K562 (cell line): ENCODE results near the gene CD300LD. TPM values are rescaled to one million over a fixed set of nuclear protein-coding genes. Genes with fewer than 3 reads are reported as not detected.

Experiments
- ATAC-seq: fragments of 200-7000 bp; cut with Tn5 transposase; 3 replicates; pipeline ENCODE4 v1.9.1; 2020; ENCODE audit warnings: moderate library complexity
- Bru-seq: library from RNA; stranded (reverse); fragments of 400-500 nt; gene quantifications from one replicate; lab custom pipeline; 2021; lab: Mats Ljungman, UMichigan
- BruChase-seq, 2 experiments: library from RNA; stranded (reverse); fragments of 400-500 nt; gene quantifications; one replicate each; lab custom pipeline; 2021; lab: Mats Ljungman, UMichigan
- BruUV-seq: library from RNA; stranded (reverse); fragments of 400-500 nt; replicated peaks from 2 replicates; lab custom pipeline; 2021; lab: Mats Ljungman, UMichigan
- CTCF ChIA-PET: fragments of 300-600 bp; formaldehyde crosslinking; extraction: SDS; loops from one replicate; lab custom pipeline; 2021; ENCODE audit warnings: low intra/inter-chr PET ratio; lab: Yijun Ruan, JAX
- POLR2A ChIA-PET: fragments of 300-600, 350-650 bp; sonication (Branson Sonifier 250); formaldehyde crosslinking; extraction: SDS; loops from one replicate; lab custom pipeline; 2021; ENCODE audit warnings: antibody characterized with exemption, inconsistent platforms; lab: Yijun Ruan, JAX
- DNase-seq, 4 experiments: peaks; one replicate each; pipeline versions ENCODE4 v3.0.0 to v3.0.0-alpha.2; 2011 to 2018; ENCODE audit warnings: low spot score in 3 of 4, mixed read lengths in 3 of 4; ENCODE audit errors: extremely low read depth in 1 of 4
- FAIRE-seq: peaks from 2 replicates; lab custom pipeline; 2011; peaks lifted over from hg19 to GRCh38; lab: Jason Lieb, UNC
- H2AFZ ChIP-seq: 2 replicates; pipeline ENCODE4 v1.6.0; 2011; ENCODE audit warnings: low read depth, low read length, control low read depth, inconsistent platforms
- H3K27ac ChIP-seq: fragments of 200-600 bp; 3 replicates; pipeline ENCODE4 v1.8.0; 2011; ENCODE audit warnings: low read depth, mild to moderate bottlenecking, control low read depth, inconsistent platforms, low read length, moderate library complexity, mixed read lengths; ENCODE audit errors: extremely low read depth
- H3K27me3 ChIP-seq, 2 experiments: fragments of 300-600 bp in 1 of 2; 2 replicates in 1 of 2; 3 replicates in 1 of 2; pipeline versions ENCODE4 v1.6.0 to v1.8.0; 2011; ENCODE audit warnings: inconsistent platforms in 2 of 2, low read length in 2 of 2, mild to moderate bottlenecking in 1 of 2, mixed read lengths in 1 of 2, moderate library complexity in 1 of 2; ENCODE audit not compliant: control insufficient read depth in 2 of 2, insufficient read depth in 2 of 2
- H3K36me3 ChIP-seq: fragments of 300-600 bp; 3 replicates; pipeline ENCODE4 v1.8.0; 2011; ENCODE audit warnings: mild to moderate bottlenecking, low read length, inconsistent platforms; ENCODE audit not compliant: control insufficient read depth, insufficient read depth
- H3K4me1 ChIP-seq, 2 experiments: fragments of 200-600 bp in 1 of 2; replicated peaks in 1 of 2; 2 replicates in 1 of 2; 3 replicates in 1 of 2; pipeline versions ENCODE4 v1.5.1 to v1.8.0; 2011; ENCODE audit warnings: inconsistent platforms in 2 of 2, low read length in 2 of 2, mild to moderate bottlenecking in 1 of 2, mixed read lengths in 1 of 2, moderate library complexity in 1 of 2; ENCODE audit not compliant: control insufficient read depth in 2 of 2, insufficient read depth in 2 of 2
- H3K4me2 ChIP-seq: 2 replicates; pipeline ENCODE4 v1.6.1; 2011; ENCODE audit warnings: low read length, control low read depth, inconsistent platforms, mixed read lengths; ENCODE audit not compliant: insufficient read depth
- H3K4me3 ChIP-seq: fragments of 200-600 bp; sonication (generic), shearing (Covaris generic); 2 replicates; pipeline ENCODE4 v1.5.1; 2016; ENCODE audit warnings: control low read depth, inconsistent platforms
- H3K79me2 ChIP-seq: fragments of 200-600 bp; 3 replicates; pipeline ENCODE4 v1.8.0; 2011; ENCODE audit warnings: low read length, inconsistent platforms; ENCODE audit not compliant: control insufficient read depth, insufficient read depth
- H3K9ac ChIP-seq, 2 experiments: 2 replicates each; pipeline versions ENCODE4 v1.6.0 to v1.6.1; 2011; ENCODE audit warnings: low read depth in 2 of 2, low read length in 2 of 2, control low read depth in 1 of 2, inconsistent platforms in 1 of 2, mild to moderate bottlenecking in 1 of 2, mixed read lengths in 1 of 2; ENCODE audit not compliant: insufficient read depth in 1 of 2
- H3K9me1 ChIP-seq: one replicate; pipeline ENCODE4 v1.6.0; 2011; ENCODE audit warnings: inconsistent platforms, mild to moderate bottlenecking, low read length, moderate library complexity; ENCODE audit not compliant: control insufficient read depth, insufficient read depth
- H3K9me3 ChIP-seq: replicated peaks from 2 replicates; pipeline ENCODE4 v1.5.1; 2011; ENCODE audit warnings: low read depth, low read length, inconsistent platforms; ENCODE audit not compliant: control insufficient read depth, insufficient read depth
- H4K20me1 ChIP-seq: replicated peaks from 2 replicates; pipeline ENCODE4 v1.6.1; 2011; ENCODE audit warnings: low read length, inconsistent platforms, mixed read lengths; ENCODE audit not compliant: control insufficient read depth, insufficient read depth
- CBX3 ChIP-seq, 2 experiments: IDR thresholded peaks; 1 replicate in 1 of 2; 2 replicates in 1 of 2; pipeline ENCODE4 v1.6.1; 2012; ENCODE audit warnings: inconsistent platforms in 2 of 2, low read length in 2 of 2, borderline replicate concordance in 1 of 2, control low read depth in 1 of 2
- CBX5 ChIP-seq: IDR thresholded peaks from 2 replicates; pipeline ENCODE4 v1.6.1; 2014; ENCODE audit warnings: low read depth, borderline replicate concordance
- CHCHD3 ChIP-seq: fragments of 250-450 bp; sonication (Bioruptor Pico); IDR thresholded peaks from 2 replicates; pipeline ENCODE4 v2.1.2; 2022; ENCODE audit warnings: mild to moderate bottlenecking
- ELF1 ChIP-seq: fragments of 200-800 bp; sonication (Bioruptor generic); IDR thresholded peaks from 2 replicates; pipeline ENCODE4 v1.6.1; 2016; ENCODE audit warnings: missing genetic modification characterization, missing compliant biosample characterization
- EWSR1 ChIP-seq: fragments of 450-650 bp; IDR thresholded peaks from 2 replicates; pipeline ENCODE4 v1.6.1; 2018; ENCODE audit warnings: borderline replicate concordance, mild to moderate bottlenecking, low read depth, moderate library complexity; ENCODE audit not compliant: partially characterized antibody
- HIVEP1 ChIP-seq: fragments of 250-450 bp; sonication (Bioruptor Pico); IDR thresholded peaks from 2 replicates; pipeline ENCODE4 v1.4.0; 2020; ENCODE audit warnings: mild to moderate bottlenecking
- NCOA6 ChIP-seq: fragments of 450-650 bp; IDR thresholded peaks from 2 replicates; pipeline ENCODE4 v1.6.1; 2017; ENCODE audit warnings: mild to moderate bottlenecking
- NR4A1 ChIP-seq, 2 experiments: fragments of 250-450 bp in 1 of 2; fragments of 450-650 bp in 1 of 2; sonication (Bioruptor Pico) in 1 of 2; IDR thresholded peaks; 2 replicates each; pipeline versions ENCODE4 v1.4.0 to v1.6.1; 2016 to 2020; ENCODE audit warnings: mild to moderate bottlenecking in 2 of 2, missing compliant biosample characterization in 1 of 2, missing genetic modification characterization in 1 of 2, moderate library complexity in 1 of 2
- PCBP1 ChIP-seq: fragments of 200-400 bp; formaldehyde crosslinking; IDR thresholded peaks from 2 replicates; pipeline ENCODE4 v1.6.1; 2018; ENCODE audit warnings: mild to moderate bottlenecking, low read depth, low read length; ENCODE audit not compliant: poor library complexity, severe bottlenecking
- PML ChIP-seq: IDR thresholded peaks from 2 replicates; pipeline ENCODE4 v1.6.1; 2012; ENCODE audit warnings: low read length, inconsistent platforms
- RUNX1 ChIP-seq: sonication (generic); IDR thresholded peaks from 2 replicates; pipeline ENCODE4 v1.6.1; 2016; ENCODE audit warnings: antibody characterized with exemption, low read depth
- ZNF583 ChIP-seq: fragments of 250-450 bp; sonication (Bioruptor Pico); IDR thresholded peaks from 2 replicates; pipeline ENCODE4 v1.4.0; 2020
- WGBS: fragments of 100-300 bp; shearing (Covaris generic); methylation state at CpG from one replicate; pipeline ENCODE4 v1.1.6; 2016; ENCODE audit warnings: low coverage, mixed read lengths; ENCODE audit not compliant: insufficient coverage; ENCODE audit errors: missing lambda C conversion rate; 5-methylcytosine and 5-hydroxymethylcytosine counted together
- in situ Hi-C: fragments of 300-500 bp; cut with MboI; formaldehyde crosslinking; loops from 4 replicates; pipeline ENCODE4 v1.15.0; 2018; ENCODE audit warnings: inconsistent platforms, mixed read lengths
- intact Hi-C: fragments of 100-400 bp; cut with micrococcal nuclease; formaldehyde crosslinking; loops from 2 replicates; pipeline ENCODE4 v1.14.2; 2022
- long read RNA-seq, 3 experiments: library from polyadenylated mRNA in 2 of 3; library from RNA in 1 of 3; unstranded in 2 of 3; stranded (forward) in 1 of 3; transcript quantifications; one replicate each; pipeline ENCODE4 v2.0.0, GENCODE V29; 2019 to 2022
- polyA minus RNA-seq, 3 experiments: library from RNA; depleted of rRNA, polyadenylated mRNA; stranded (reverse); fragments of >200 nt; gene quantifications; 2 replicates each; pipeline ENCODE4 v1.2.3, GENCODE V29; 2011
- polyA plus RNA-seq, 8 experiments: library from polyadenylated mRNA; depleted of rRNA in 4 of 8; stranded (reverse) in 5 of 8; unstranded in 3 of 8; fragments of >200 nt; fragmentation: Nextera tagmentation in 2 of 8; fragmentation: Illumina TruSeq in 1 of 8; extraction: Ambion mirVana in 2 of 8; extraction: Trizol in 1 of 8; gene quantifications; 2 replicates each; pipeline versions ENCODE4 v1.2.1 to v1.2.3, GENCODE V29; 2011 to 2014; ENCODE audit warnings: inconsistent platforms in 1 of 8, missing spikeins in 1 of 8
- total RNA-seq, 7 experiments: library from RNA; depleted of rRNA in 6 of 7; stranded (reverse); fragments of >200 nt in 6 of 7; fragmentation: Illumina TruSeq in 2 of 7; extraction: Trizol in 2 of 7; gene quantifications; 2 replicates each; pipeline versions ENCODE4 v1.2.1 to v1.2.3, GENCODE V29; 2011 to 2021; ENCODE audit warnings: low replicate concordance in 1 of 7
- TF ChIP-seq, protein P1 (sequence below), 2 experiments: IDR thresholded peaks; 2 replicates each; pipeline ENCODE4 v1.6.1; 2012; ENCODE audit warnings: improper control_type of control experiment in 2 of 2, low read depth in 2 of 2, low read length in 2 of 2, borderline replicate concordance in 1 of 2
- TF ChIP-seq, protein P2 (sequence below): fragments of 450-650 bp; IDR thresholded peaks from 2 replicates; pipeline ENCODE4 v1.7.0; 2016; ENCODE audit warnings: borderline replicate concordance

The CD300LD gene
- total RNA-seq (2011; cell fraction: chromatin; rRNA removed; ENCODE audit: low replicate concordance) = not detected in 2 replicates
- total RNA-seq (2011; cell fraction: nucleolus; rRNA removed) = not detected in 2 replicates
- total RNA-seq (2011; cell fraction: nucleoplasm; rRNA removed) = not detected in 2 replicates
- total RNA-seq (2014; rRNA removed) = not detected in 2 replicates
- total RNA-seq (2014; rRNA removed; fragmentation: Illumina TruSeq; extraction: Trizol) = not detected in 2 replicates
- not detected in 2 replicates for total RNA-seq (2015; rRNA removed; fragmentation: Illumina TruSeq; extraction: Trizol)
- not detected in 2 replicates for total RNA-seq (2021)
- polyA plus RNA-seq (2011; rRNA removed) = not detected in 2 replicates
- polyA plus RNA-seq (2011; cell fraction: cytosol; rRNA removed) = not detected in 2 replicates
- polyA plus RNA-seq (2011; cell fraction: nucleus; rRNA removed) = not detected in 2 replicates
- polyA plus RNA-seq (2012) = not detected in 2 replicates
- polyA plus RNA-seq (2014; fragmentation: Illumina TruSeq; extraction: Trizol) = not detected in 2 replicates
- polyA plus RNA-seq (2014; fragmentation: Nextera tagmentation; extraction: Ambion mirVana) = not detected
- not detected in 2 replicates for polyA plus RNA-seq (2014; rRNA removed)
- polyA minus RNA-seq (2011; rRNA and poly(A)+ RNA removed) = not detected in 2 replicates
- polyA minus RNA-seq (2011; cell fraction: cytosol; rRNA and poly(A)+ RNA removed) = not detected in 2 replicates
- polyA minus RNA-seq (2011; cell fraction: nucleus; rRNA and poly(A)+ RNA removed) = not detected in 2 replicates
- Bru-seq, nascent RNA = not detected
- BruChase-seq, experiment 1, labeled RNA remaining after a 2-hour chase = not detected
- not detected for BruChase-seq, experiment 2, labeled RNA remaining after a 6-hour chase
- long read RNA-seq, experiment 1 = 0 reads
- long read RNA-seq, experiment 2 = 0 reads
- long read RNA-seq, experiment 3 = 0 reads

DNA sequence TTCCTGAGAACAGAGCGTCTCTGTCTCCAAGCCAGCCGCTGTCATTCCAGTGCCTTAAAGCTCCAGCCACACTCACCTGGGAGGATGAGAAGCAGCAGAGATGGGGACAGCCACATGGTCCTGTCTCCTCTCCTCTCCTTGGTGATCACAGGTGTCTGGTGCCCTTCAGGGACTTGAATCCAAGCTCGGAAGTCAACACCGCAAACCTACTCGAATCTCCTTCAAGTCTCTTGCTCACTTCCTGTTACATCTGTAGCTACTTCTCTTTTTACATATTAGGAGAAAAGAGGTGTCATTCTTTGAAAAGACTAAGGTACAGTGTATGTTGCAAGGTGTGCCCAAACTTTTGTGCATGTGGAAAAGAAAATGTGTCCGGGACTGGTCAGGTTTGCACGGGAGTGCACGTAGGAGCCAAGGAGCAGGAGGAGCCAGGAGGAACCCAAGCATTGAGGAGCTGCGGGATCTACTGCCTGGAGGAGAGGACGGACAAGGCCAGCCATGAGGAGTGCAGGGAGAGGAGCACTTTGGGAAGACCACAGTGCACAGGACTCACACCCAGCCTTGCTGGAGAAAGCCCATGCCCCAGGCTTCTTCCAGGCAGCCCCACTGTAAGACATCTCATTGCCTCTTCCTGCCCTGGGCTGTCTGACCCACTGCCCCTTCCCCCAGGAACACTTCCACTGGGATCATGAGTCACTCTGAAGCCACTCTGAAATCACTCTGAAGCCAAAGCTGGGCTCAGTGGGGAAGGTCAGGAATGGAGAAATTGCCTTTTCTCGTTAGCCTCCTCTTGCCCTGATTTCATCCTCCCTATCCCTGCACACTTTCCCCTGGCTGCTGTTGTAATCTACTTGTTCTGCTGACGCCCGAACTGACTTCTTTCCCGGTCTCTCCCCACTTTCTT is at the start of gene CD300LD:
Gene CD300LD, minus strand, starts transcription at position 197 of the 904 bp plus-strand sequence. Its CDS starts 81 bp downstream, at position 116.
- no TSS peak for BruUV-seq
- peaks cover 0 to 20% of the 10 kb centered on the region in 2 experiments; a peak in 2 of 5 replicates for H3K27me3 ChIP-seq
- intact Hi-C loops = no loop called here
- H3K4me2 ChIP-seq = no peak within 1 kb of the TSS
- H4K20me1 ChIP-seq = no peaks in the 10 kb centered on the region
- no peaks in the 10 kb centered on the region for H3K79me2 ChIP-seq
- DNase-seq (no peak), ATAC-seq (no peak), FAIRE-seq (no peak)
- CTCF ChIA-PET = no interaction called here
- H3K4me1 ChIP-seq = no peaks in the 10 kb centered on the region
- in situ Hi-C loops = loop anchor here (10.0 kb wide), 1 partner anchor 218 kb away; no protein-coding TSS in a partner anchor
- 0% methylated on average over 14 of the region's 14 CpGs for WGBS
- H2AFZ ChIP-seq = no peak within 1 kb of the TSS
- H3K4me3 ChIP-seq = no peak within 1 kb of the TSS
- H3K27ac ChIP-seq = no peak within 1 kb of the TSS
- H3K36me3 ChIP-seq = no peaks in the 10 kb centered on the region
- H3K9me3 ChIP-seq = no peaks in the 10 kb centered on the region
- no peaks in the 10 kb centered on the region for H3K9me1 ChIP-seq
- POLR2A ChIA-PET = interaction anchor here (0.7 kb wide), 1 partner anchor 19 kb away, joined by 4 read pairs; no protein-coding TSS in a partner anchor
- H3K9ac ChIP-seq = no peak within 1 kb of the TSS
- TF ChIP-seq EWSR1 = no peak
- TF ChIP-seq, protein P1, sequence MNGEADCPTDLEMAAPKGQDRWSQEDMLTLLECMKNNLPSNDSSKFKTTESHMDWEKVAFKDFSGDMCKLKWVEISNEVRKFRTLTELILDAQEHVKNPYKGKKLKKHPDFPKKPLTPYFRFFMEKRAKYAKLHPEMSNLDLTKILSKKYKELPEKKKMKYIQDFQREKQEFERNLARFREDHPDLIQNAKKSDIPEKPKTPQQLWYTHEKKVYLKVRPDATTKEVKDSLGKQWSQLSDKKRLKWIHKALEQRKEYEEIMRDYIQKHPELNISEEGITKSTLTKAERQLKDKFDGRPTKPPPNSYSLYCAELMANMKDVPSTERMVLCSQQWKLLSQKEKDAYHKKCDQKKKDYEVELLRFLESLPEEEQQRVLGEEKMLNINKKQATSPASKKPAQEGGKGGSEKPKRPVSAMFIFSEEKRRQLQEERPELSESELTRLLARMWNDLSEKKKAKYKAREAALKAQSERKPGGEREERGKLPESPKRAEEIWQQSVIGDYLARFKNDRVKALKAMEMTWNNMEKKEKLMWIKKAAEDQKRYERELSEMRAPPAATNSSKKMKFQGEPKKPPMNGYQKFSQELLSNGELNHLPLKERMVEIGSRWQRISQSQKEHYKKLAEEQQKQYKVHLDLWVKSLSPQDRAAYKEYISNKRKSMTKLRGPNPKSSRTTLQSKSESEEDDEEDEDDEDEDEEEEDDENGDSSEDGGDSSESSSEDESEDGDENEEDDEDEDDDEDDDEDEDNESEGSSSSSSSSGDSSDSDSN (IDR thresholded peaks at IDR 0.05; ENCODE audit: borderline replicate concordance in 1 of 2, low read depth in 2 of 2, low read length in 2 of 2) = no peak
- no peak for TF ChIP-seq RUNX1
- TF ChIP-seq CBX5 = no peak
- TF ChIP-seq CBX3 (IDR thresholded peaks at IDR 0.05; ENCODE audit: borderline replicate concordance in 1 of 2, low read length in 2 of 2) = no peak
- TF ChIP-seq NCOA6 = no peak
- TF ChIP-seq, protein P2, sequence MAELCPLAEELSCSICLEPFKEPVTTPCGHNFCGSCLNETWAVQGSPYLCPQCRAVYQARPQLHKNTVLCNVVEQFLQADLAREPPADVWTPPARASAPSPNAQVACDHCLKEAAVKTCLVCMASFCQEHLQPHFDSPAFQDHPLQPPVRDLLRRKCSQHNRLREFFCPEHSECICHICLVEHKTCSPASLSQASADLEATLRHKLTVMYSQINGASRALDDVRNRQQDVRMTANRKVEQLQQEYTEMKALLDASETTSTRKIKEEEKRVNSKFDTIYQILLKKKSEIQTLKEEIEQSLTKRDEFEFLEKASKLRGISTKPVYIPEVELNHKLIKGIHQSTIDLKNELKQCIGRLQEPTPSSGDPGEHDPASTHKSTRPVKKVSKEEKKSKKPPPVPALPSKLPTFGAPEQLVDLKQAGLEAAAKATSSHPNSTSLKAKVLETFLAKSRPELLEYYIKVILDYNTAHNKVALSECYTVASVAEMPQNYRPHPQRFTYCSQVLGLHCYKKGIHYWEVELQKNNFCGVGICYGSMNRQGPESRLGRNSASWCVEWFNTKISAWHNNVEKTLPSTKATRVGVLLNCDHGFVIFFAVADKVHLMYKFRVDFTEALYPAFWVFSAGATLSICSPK = no peak
- TF ChIP-seq ELF1 (tag) = no peak
- TF ChIP-seq NR4A1 (CRISPR knock-in tag; IDR thresholded peaks at IDR 0.05) = no peak
- no peak for TF ChIP-seq NR4A1 (tag; IDR thresholded peaks at IDR 0.05)
- no peak for TF ChIP-seq PML
- no peak for TF ChIP-seq PCBP1
- TF ChIP-seq ZNF583 = no peak
- no peak for TF ChIP-seq CHCHD3 (CRISPR knock-in tag)
- TF ChIP-seq HIVEP1 = no peak
